ENCODE results near the gene KCNG3. TPM values are rescaled to one million over a fixed set of nuclear protein-coding genes. Genes with fewer than 3 reads are reported as not detected.

Gene KCNG3
- total RNA-seq, 6 donors from 2014 or later, result 0.91 to 10.3 (median 3.8) TPM

- Histone ChIP-seq H3K27me3 (peaks cover 0 to 9% (median 7%) of the 10 kb centered on the region in 4 donors), H3K36me3 (no peaks in the 10 kb centered on the region), H3K27ac (no peak overlapping the region), H3K4me1 (peaks cover 0 to 7% (median 1%) of the 10 kb centered on the region in 4 donors), H3K4me3 (no peak overlapping the region), H3K9me3 (no peaks in the 10 kb centered on the region)
- DNase-seq (no peak), ATAC-seq (ENCODE audit: low FRiP score in 2 of 2) (no peak)
- TF ChIP-seq CTCF (IDR thresholded peaks at IDR 0.05), result no peak
- TF ChIP-seq POLR2A (IDR thresholded peaks at IDR 0.05), result no peak
- no peak for TF ChIP-seq POLR2AphosphoS5 (IDR thresholded peaks at IDR 0.05)
- no peak for TF ChIP-seq EP300 (IDR thresholded peaks at IDR 0.05)
- WGBS, 2 donors, result 91 to 93% methylated on average over 5 of the region's 5 CpGs
These were observed 5.5 kb downstream of the KCNG3 start for GRCh38 chr2:42488297-42488696.

GRCh38 chr2:42486145-42486906 is 7.5 kb downstream of the KCNG3 start:
- Histone ChIP-seq H3K4me1 (no peaks in the 10 kb centered on the region), H3K36me3 (no peaks in the 10 kb centered on the region), H3K4me3 (no peak overlapping the region), H3K27me3 (no peaks in the 10 kb centered on the region), H3K27ac (no peak overlapping the region), H3K9me3 (no peaks in the 10 kb centered on the region)
- 91 to 94% methylated on average over 4 to 7 of the region's 7 CpGs for WGBS, 2 donors
- TF ChIP-seq EP300 (IDR thresholded peaks at IDR 0.05) (no peak), POLR2AphosphoS5 (IDR thresholded peaks at IDR 0.05) (no peak), POLR2A (IDR thresholded peaks at IDR 0.05) (no peak), CTCF (IDR thresholded peaks at IDR 0.05) (no peak)
- ATAC-seq (ENCODE audit: low FRiP score in 2 of 2), result no peak
- no peak for DNase-seq

GRCh38 chr2:42480402-42480801 is 13.4 kb downstream of the KCNG3 start:
- Histone ChIP-seq H3K4me3 (no peak overlapping the region), H3K9me3 (no peaks in the 10 kb centered on the region), H3K27me3 (no peaks in the 10 kb centered on the region), H3K36me3 (no peaks in the 10 kb centered on the region), H3K27ac (no peak overlapping the region), H3K4me1 (no peaks in the 10 kb centered on the region)
- ATAC-seq (ENCODE audit: low FRiP score in 2 of 2), result no peak
- no peak for DNase-seq
- 75 to 85% methylated on average over 2 of the region's 2 CpGs for WGBS, 2 donors
- TF ChIP-seq EP300 (IDR thresholded peaks at IDR 0.05) (no peak), POLR2AphosphoS5 (IDR thresholded peaks at IDR 0.05) (no peak), POLR2A (IDR thresholded peaks at IDR 0.05) (no peak), CTCF (IDR thresholded peaks at IDR 0.05) (no peak)

GRCh38 chr2:42474765-42475454 is 18.9 kb downstream of the KCNG3 start:
- H3K4me1 ChIP-seq, result no peaks in the 10 kb centered on the region
- H3K9me3 ChIP-seq, result no peaks in the 10 kb centered on the region
- H3K4me3 ChIP-seq, result no peak overlapping the region
- no peaks in the 10 kb centered on the region for H3K36me3 ChIP-seq
- ATAC-seq (ENCODE audit: low FRiP score in 2 of 2) (no peak), DNase-seq (no peak)
- H3K27me3 ChIP-seq, result no peaks in the 10 kb centered on the region
- TF ChIP-seq EP300 (IDR thresholded peaks at IDR 0.05) (no peak), POLR2AphosphoS5 (IDR thresholded peaks at IDR 0.05) (no peak), POLR2A (IDR thresholded peaks at IDR 0.05) (no peak), CTCF (IDR thresholded peaks at IDR 0.05) (no peak)
- no peak overlapping the region for H3K27ac ChIP-seq
- 72 to 80% methylated on average over 6 of the region's 6 CpGs for WGBS, 2 donors
